Measurements from ENCODE around the gene CINP. TPM values are rescaled to one million over a fixed set of nuclear protein-coding genes. Genes with fewer than 3 reads are reported as not detected.

Gene CINP
- total RNA-seq, result 50.3 and 51.8 TPM in 2 replicates

DNA sequence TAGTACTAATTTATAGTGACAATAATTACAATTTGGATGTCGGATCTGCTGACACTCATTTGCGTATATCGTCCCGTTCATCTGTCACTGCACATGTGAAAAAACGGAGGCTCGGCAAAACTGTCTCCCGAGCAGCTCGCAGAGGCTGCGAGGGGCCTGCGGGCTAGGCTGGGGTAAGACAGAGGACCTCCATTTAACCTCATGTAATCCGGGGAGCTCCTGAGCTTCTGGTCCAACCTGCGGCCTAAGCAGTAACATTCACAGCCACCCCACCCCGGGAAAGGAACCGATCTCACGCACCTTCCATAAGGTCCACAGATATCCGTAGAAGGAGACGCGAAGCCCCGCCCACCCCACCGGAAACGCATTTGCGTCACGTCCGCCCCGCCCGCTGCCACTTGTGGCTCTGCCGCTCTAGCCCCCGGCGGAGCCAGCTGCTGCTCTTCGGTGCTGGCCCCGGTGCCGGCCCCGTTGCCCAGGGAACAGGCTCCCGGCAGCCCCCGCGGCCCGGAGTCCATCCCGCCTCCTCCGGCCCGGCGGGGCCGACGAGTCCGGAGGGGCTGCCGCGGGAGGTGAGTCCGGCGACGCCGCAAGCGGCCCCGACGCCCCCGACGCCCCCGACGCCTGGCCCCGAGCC, at the start of gene CINP, which contains the start of gene TECPR2:
Gene CINP (minus strand): TSS at position 346 of the 637 bp plus-strand sequence. CDS start 39 bp downstream, at position 307.
Gene TECPR2 (plus strand): TSS at position 397 of the 637 bp plus-strand sequence. CDS start 13,781 bp downstream, outside the sequence.
- TF ChIP-seq, protein P1, sequence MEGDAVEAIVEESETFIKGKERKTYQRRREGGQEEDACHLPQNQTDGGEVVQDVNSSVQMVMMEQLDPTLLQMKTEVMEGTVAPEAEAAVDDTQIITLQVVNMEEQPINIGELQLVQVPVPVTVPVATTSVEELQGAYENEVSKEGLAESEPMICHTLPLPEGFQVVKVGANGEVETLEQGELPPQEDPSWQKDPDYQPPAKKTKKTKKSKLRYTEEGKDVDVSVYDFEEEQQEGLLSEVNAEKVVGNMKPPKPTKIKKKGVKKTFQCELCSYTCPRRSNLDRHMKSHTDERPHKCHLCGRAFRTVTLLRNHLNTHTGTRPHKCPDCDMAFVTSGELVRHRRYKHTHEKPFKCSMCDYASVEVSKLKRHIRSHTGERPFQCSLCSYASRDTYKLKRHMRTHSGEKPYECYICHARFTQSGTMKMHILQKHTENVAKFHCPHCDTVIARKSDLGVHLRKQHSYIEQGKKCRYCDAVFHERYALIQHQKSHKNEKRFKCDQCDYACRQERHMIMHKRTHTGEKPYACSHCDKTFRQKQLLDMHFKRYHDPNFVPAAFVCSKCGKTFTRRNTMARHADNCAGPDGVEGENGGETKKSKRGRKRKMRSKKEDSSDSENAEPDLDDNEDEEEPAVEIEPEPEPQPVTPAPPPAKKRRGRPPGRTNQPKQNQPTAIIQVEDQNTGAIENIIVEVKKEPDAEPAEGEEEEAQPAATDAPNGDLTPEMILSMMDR (IDR thresholded peaks at IDR 0.05; ENCODE audit: insufficient read depth, low read depth, low read length), result no peak
- peak within 1 kb of the TSS; percentile 74 for H3K4me3 ChIP-seq (ENCODE audit: low read depth, low read length)
- peak; percentile 96 for DNase-seq (ENCODE audit: low read depth)

DNA sequence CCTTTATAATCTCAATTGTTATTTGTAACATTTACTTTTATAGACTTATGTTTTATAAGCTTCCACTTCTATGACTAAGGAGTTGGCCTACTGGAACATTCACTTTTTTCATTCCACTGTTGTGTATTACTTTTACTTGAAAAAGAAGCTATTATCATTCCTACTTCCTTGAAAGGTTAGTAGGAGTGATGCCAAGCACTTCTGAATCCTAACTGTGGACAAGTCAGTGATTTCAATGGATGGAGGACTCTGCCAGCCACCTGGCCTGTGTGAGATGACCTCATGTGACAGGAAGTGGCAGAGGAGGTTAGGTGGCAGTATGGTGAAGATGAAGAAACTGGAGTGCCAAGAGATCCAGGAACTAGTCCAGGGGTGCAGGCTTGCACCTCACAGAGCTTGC, 46.0 kb upstream of the CINP start:
- TF ChIP-seq, protein P1 (IDR thresholded peaks at IDR 0.05; ENCODE audit: insufficient read depth, low read depth, low read length), result no peak
- H3K4me3 ChIP-seq (ENCODE audit: low read depth, low read length), result no peak overlapping the region
- DNase-seq (ENCODE audit: low read depth), result no peak

DNA sequence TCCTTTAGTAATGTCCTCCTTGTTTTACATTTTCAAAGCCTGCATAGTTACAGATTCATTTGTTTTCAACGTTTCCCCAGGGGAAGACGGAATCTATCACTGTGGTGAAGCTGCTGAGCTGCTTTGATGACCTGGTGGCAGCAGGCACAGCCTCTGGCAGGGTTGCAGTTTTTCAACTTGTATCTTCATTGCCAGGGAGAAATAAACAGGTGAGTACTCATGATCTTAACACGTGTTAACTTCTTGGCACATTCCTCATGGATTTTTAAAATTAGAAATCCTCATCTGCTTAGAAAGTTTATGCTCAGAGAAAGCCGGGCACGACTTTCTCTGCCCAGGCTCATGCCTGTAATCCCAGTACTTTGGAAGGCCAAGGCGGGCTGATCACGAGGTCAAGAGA, 44.6 kb upstream of the CINP start:
- TF ChIP-seq, protein P1 (IDR thresholded peaks at IDR 0.05; ENCODE audit: insufficient read depth, low read depth, low read length), result no peak
- H3K4me3 ChIP-seq (ENCODE audit: low read depth, low read length), result no peak overlapping the region
- DNase-seq (ENCODE audit: low read depth), result no peak

DNA sequence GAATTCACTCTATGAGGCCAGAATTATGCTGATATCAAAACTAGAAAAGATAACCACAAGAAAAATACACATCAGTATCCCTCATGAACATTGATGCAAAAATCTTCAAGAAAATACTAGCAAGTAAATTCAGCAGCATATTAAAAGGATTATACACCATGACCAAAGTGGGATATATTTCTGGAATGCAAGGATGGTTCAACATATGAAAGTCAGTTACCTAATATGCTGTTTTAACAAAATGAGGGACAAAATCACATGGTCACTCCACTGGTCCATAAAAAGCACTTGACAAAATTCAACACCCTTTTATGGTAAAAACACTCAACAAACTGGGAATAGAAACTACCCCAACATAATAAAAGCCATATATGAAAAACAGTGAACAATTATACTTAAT, 40.3 kb upstream of the CINP start:
- DNase-seq (ENCODE audit: low read depth), result no peak
- TF ChIP-seq, protein P1 (IDR thresholded peaks at IDR 0.05; ENCODE audit: insufficient read depth, low read depth, low read length), result no peak
- H3K4me3 ChIP-seq (ENCODE audit: low read depth, low read length), result no peak overlapping the region

DNA sequence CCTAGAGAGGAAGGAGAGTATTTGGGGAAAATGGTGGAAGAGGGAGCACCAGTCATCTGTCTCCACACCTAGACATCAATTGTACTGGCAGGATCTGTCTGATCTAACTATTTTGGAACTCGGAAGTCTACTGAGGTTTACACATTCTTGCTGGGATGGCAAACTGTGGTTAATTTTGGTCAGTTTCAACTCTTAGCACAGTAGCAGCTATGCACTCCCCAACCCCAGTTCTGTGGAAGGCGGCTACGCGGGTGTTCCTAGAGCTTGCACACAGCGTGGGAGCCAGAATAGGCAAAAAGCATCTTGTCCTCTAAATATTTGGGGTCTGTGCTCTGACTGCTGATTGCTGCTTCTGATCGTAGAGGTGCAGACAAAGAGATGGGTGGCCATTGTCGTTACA, 33.8 kb upstream of the CINP start:
- TF ChIP-seq, protein P1 (IDR thresholded peaks at IDR 0.05; ENCODE audit: insufficient read depth, low read depth, low read length), result no peak
- DNase-seq (ENCODE audit: low read depth), result no peak
- H3K4me3 ChIP-seq (ENCODE audit: low read depth, low read length), result no peak overlapping the region

DNA sequence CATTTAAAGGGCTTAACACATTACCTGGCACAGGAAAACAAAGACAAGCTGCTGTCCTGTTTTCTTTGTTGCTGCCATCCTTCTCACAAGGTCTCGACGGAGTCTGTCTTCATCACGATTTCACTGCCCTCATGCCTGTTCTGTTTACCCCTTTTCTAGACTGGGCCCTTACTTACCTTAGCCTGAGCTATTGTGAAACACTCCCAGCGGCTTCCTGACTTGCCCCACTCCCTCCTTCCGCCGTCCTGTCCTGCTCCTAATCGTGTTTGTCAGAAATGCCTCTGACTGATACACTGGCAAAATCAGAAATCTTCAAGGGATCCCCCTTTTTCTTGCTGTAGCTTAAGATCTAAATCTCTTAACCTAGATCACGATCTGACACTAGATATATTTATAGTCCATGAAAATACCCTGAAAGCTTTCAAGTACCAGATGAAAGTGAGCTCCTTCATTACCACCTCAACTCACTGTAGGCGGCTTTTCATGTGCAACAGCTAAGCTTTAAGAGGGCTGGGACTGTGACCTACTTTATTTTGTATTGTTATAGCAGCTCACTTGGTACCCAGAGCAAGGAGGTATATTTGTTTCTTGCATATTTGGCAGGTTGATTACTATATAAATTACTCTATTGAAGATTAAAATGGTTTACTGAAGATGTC, 32.2 kb upstream of the CINP start:
- TF ChIP-seq, protein P1 (IDR thresholded peaks at IDR 0.05; ENCODE audit: insufficient read depth, low read depth, low read length), result no peak
- H3K4me3 ChIP-seq (ENCODE audit: low read depth, low read length), result no peak overlapping the region
- no peak for DNase-seq (ENCODE audit: low read depth)
